Ecto neural progenitor cell (in vitro differentiated cells): ENCODE results near the gene SERAC1.

Experiments
- DNase-seq: peaks from one replicate; pipeline ENCODE4 v3.0.0-alpha.2; 2018; ENCODE audit warnings: low spot score

Gene SERAC1

GRCh38 chr6:158121335-158121734, 46.7 kb downstream of the SERAC1 start:
- DNase-seq = no peak

- DNase-seq = no peak
Observed at GRCh38 chr6:158118886-158119285, 49.2 kb downstream of the SERAC1 start.

- no peak for DNase-seq
Observed at GRCh38 chr6:158115508-158115907, 52.6 kb downstream of the SERAC1 start.

DNA sequence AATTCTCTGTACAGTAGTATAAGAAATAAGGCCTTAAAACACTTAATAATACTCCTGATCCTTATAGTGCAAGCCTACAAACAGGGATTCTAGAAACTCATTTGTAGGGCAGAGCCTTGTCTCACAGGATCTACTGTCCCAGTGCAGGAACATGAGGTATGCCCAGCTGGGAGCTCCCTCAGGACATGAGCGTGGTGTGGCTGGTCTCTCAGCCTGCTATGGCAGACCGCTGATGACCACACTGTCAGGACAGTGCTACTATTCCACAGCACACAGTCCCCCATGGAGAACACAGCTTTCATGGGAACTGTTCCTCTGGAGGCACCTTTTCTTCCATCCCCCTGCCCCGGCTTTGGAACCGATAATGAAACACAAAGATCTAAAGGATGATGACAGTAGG, 53.0 kb downstream of the SERAC1 start:
- no peak for DNase-seq

DNA sequence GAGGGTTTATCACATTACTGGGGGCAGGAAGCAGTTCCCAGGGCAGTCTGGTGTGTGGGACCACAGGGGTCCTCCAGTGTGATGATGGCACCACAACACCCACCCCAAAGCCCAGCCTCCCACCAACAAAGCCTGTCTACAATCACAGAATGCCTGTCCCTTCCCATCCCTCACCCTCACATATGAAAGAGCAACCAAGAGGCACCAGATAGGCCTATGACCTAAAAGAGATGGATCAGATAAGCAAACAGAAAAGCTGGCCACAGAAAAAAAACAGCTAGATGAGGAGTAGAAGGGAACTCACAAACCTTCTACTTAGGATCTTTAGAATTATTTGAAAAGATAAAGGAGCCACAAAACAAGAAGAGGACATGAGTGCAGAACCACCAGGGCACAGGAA, 54.3 kb downstream of the SERAC1 start:
- DNase-seq = no peak

- no peak for DNase-seq
Observed at GRCh38 chr6:158111987-158112386, 56.1 kb downstream of the SERAC1 start.

GRCh38 chr6:158110986-158111385, 57.1 kb downstream of the SERAC1 start:
- DNase-seq = no peak

- DNase-seq = no peak
Observed at GRCh38 chr6:158109748-158110147, 58.3 kb downstream of the SERAC1 start.

DNA sequence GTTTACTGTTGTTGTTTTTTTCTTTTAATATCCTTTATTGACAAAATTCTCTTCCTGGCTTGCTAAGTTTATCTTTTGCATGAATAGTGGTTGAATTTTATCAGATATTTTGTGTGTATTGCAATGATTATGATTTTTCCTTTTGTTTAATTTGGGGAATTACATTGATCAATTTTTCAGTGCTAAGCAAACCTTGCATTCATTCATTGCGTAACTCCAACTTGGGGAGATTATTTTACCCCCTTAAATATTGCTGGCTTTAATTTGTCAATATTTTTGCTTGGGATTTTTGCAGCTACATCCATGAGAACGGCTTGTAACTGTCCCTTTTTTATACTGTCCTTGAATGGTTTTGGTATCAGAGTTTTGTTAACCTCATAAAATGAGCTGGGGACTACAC, 63.4 kb downstream of the SERAC1 start:
- no peak for DNase-seq

GRCh38 chr6:158103228-158103627, 64.8 kb downstream of the SERAC1 start:
- DNase-seq = no peak

DNA sequence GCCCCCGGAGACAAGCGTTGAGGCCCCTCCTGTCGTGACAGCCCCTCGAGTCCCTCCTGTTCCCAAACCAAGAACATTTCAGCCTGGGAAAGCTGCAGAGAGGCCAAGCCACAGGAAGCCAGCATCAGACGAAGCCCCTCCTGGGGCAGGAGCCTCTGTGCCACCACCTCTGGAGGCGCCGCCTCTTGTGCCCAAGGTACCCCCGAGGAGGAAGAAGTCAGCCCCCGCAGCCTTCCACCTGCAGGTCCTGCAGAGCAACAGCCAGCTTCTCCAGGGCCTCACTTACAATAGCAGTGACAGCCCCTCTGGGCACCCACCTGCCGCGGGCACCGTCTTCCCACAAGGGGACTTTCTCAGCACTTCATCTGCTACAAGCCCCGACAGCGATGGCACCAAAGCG, 72.4 kb downstream of the SERAC1 start:
- no peak for DNase-seq

DNA sequence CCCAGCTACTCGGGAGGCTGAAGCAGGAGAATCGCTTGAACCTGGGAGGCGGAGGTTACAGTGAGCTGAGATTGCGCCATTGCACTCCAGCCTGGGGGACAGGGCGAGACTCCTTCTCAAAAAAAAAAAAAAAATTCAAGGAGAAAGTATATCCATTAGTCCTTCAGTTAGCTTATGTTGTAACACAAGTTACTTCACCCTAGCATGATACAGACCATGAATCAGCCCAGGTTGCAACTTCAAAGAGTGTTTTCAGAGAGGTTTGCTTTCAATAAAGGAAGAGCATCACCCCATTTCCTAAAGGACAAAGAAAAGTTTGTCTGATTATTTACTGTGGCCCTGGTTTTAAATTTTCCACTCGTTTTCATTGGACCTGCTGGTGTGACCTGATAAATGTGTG, 73.0 kb downstream of the SERAC1 start:
- DNase-seq = no peak

DNA sequence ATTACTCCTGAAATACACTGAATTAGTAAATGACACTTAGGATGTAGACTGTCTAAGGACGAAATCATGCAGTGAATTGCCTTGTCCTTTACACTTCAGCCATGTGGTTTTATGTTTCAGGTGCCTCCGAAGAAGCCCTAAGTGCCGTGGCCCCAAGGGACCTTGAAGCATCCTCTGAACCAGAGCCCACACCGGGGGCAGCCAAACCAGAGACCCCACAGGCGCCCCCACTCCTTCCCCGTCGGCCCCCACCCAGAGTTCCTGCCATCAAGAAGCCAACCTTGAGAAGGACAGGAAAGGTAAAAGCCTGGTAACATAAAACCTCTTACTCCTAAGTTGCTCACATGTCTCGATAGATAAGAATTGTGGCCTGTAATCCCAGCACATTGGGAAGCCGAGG, 75.3 kb downstream of the SERAC1 start:
- no peak for DNase-seq

DNA sequence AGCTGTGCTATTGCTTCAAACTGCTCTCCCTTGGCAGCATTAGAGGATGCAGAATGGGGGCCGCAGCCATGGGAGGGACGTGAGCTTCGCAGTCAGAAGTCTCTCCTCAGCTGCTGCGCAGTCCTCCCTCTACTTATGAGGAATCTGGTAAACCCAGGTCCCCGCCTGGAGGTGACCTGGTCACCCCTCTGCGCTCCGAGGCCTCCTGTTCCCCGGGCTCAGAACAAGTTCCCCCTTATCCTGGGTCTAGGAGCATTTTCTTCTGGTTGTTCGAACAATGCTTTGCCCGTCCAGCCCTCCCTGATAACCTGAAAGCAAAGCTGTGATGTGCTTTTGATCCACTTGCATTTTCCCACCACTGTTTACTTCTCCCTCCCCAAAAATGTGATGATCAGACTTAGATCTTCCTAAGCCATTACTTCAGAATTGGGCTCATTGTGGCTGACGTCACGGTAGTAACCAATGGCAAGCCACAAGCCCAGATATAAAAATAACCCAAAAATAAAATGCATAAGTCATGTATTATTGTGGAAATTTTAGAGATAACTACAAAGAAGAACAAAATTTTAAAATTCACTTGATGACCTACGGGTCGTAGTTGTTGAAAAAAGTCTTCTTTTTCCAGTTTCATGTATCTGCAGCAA, 80.7 kb downstream of the SERAC1 start:
- DNase-seq = no peak

DNA sequence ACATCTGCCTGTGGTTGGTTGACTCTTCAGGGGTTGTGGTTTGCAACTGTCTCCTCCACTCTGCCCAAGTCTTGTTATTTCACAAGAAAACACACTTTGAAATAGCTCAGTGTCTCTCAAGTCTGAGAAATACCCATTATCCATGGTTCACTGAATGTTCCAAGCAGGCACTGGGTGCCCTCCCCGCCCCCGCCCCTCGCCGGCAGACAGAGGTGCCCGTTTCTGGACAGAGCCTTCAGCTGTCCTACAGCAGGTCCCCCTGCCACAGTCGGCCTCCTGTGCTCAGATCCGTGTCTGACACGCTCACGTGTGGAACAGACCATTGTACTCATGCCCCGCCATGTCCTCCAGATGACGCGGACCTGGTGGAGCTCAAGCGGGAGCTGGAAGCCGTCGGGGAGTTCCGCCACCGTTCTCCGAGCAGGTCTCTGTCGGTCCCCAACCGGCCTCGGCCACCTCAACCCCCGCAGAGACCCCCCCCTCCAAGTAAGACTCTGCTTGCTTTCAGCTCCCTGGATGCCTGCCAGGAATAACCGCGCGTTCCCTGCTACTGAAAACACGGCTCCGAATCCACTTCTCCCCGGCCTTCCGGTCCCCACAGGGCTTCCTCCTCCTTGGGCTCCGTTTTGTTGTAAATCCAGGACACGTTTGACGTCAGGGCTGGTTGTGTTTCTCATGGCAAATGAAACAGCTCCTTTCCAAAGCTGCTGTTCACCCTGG, 81.4 kb downstream of the SERAC1 start:
- no peak for DNase-seq

DNA sequence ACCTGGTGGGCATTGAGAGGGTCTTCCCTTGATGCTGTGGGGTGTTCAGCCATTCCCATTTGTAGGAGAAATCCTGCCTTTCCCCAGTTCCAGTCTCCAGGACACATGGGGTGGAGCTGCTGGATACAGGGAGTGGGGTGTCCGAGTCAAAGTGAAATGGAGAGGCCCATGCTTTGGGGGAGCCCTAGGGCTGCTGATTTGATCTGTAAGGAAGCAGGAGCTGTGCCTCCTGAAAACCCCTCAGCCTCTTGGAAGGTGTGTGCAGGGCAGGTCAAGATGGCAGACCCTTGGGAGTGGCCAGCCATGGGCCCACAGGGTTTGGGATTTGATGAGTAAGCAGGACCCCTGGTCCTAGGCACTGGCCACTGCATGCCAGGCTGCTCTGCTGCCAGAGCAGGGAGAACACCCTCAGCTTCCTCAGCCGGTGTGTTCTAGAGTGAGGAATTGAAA, 82.0 kb downstream of the SERAC1 start:
- no peak for DNase-seq

GRCh38 chr6:158085261-158086053, 82.6 kb downstream of the SERAC1 start:
- no peak for DNase-seq

DNA sequence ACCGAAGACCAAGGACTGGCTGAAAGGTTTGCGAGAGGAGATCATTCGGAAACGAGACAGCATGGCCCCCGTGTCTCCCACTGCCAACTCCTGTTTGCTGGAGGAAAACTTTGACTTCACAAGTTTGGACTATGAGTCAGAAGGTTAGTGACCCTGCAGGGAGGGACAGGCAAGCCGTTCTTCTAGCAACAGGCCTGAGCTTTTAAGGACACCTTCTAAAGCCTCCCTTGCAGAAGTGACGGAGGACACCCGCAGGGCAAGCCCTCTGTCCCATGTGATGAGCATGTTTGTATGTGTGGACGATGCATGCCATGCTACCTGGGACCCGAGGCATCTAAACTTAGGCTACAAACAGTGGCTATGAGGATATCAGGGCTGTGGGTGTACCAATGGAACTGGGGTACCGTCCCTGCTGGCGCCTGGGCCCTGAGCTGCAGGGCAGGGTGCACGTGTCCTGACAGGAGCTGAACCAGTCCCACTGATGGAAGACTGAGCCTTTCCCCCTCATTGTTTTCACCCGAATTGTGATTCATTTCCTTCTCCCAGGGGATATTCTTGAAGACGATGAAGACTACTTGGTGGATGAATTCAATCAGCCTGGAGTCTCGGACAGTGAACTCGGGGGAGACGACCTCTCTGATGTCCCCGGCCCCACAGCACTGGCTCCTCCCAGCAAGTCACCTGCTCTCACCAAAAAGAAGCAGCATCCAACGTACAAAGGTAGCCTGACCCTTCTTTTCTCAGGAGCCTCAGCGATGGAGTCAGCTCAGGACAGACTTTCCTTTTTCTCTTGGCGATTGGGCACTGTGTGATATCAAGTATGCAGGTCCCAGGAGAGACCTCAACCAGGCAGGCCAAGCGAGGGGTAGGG, 84.4 kb downstream of the SERAC1 start:
- no peak for DNase-seq

DNA sequence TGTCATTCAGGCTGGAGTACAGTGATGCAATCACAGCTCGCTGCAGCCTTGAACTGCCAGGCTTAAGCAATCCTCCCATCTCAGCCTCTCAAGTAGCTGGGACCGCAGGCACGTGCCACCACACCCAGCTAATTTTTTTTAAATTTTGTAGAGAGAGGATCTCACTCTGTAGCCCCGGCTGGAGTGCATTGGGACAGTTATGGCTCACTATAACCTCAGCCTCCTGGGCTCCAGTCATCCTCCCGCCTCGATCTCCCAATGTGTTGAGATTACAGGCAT, 86.5 kb downstream of the SERAC1 start:
- DNase-seq = no peak

DNA sequence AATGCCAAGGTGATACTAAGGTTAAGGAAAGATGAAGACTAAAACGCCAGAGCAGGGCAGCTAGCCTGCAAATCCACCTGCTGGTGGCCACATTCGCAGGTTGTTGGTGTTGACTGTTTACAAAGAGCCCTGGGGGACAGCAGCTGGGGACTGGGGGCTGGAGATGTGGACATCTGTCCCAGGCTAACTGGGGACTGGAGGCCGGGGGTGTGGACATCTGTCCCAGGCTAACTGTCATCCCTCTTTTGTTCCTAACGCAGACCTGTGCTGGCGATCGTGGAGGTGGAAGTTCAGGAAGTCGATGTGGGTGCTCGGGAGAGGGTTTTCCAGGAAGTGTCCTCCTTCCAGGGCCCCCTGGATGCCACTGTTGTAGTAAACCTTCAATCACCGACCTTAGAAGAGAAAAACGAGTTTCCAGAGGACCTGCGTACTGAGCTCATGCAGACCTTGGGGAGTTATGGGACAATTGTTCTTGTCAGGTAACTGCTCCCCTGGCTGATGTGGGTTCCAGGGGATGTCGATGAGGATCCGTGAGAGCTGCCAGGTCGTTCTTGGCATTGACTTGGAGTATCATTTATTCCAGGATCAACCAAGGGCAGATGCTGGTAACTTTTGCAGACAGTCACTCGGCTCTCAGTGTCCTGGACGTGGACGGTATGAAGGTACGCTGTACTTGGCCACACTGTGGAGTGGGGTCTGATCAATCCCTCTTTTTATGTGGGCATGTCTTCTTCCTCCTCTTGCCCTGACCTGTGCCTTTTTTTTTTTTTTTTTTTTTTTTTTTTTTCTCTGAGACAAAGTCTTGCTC, 87.0 kb downstream of the SERAC1 start:
- no peak for DNase-seq

GRCh38 chr6:158078320-158078719, 89.7 kb downstream of the SERAC1 start:
- DNase-seq = no peak

- DNase-seq = no peak
Observed at GRCh38 chr6:158077676-158078075, 90.4 kb downstream of the SERAC1 start.
